B cell (primary cell): Measurements from ENCODE around the gene FTH1. TPM values are rescaled to one million over a fixed set of nuclear protein-coding genes. Genes with fewer than 3 reads are reported as not detected.

Experiments
- ATAC-seq: fragments of 200-7000 bp; cut with Tn5 transposase; one replicate; pipeline ENCODE4 v1.10.0; 2021; ENCODE audit warnings: low read depth, mild to moderate bottlenecking, moderate number of reproducible peaks, moderate library complexity
- CTCF ChIA-PET: fragments of 350-600 bp; sonication (Branson Sonifier 250); formaldehyde crosslinking; loops from one replicate; lab custom pipeline; 2021; ENCODE audit warnings: antibody characterized with exemption, inconsistent platforms; lab: Charles Lee
- POLR2A ChIA-PET: fragments of 350-600 bp; sonication (Branson Sonifier 250); formaldehyde crosslinking; loops from one replicate; lab custom pipeline; 2021; ENCODE audit warnings: antibody characterized with exemption; lab: Charles Lee
- DNase-seq: peaks from one replicate; pipeline ENCODE4 v3.0.0; 2013
- H2AFZ ChIP-seq: 2 replicates; pipeline ENCODE4 v1.6.1; 2012; ENCODE audit warnings: mild to moderate bottlenecking, low read depth, low read length; ENCODE audit not compliant: insufficient read depth, poor library complexity, severe bottlenecking
- H3K27ac ChIP-seq, 2 donors: 1 replicate in 1 of 2; 2 replicates in 1 of 2; pipeline ENCODE4 v1.5.1; 2012 to 2013; ENCODE audit warnings: low read length in 2 of 2, mild to moderate bottlenecking in 2 of 2, moderate library complexity in 1 of 2
- H3K27me3 ChIP-seq, 4 experiments: fragments of 200-600 bp in 1 of 4; sonication (generic) in 1 of 4; replicated peaks in 1 of 4; 1 replicate in 2 of 4; 2 replicates in 2 of 4; pipeline versions ENCODE4 v1.6.1 to v1.7.0; 2013 to 2016; ENCODE audit warnings: low read length in 3 of 4, mild to moderate bottlenecking in 2 of 4, mixed read lengths in 1 of 4, moderate library complexity in 1 of 4; ENCODE audit not compliant: insufficient read depth in 4 of 4, control insufficient read depth in 3 of 4; ENCODE audit errors: control extremely low read depth in 1 of 4
- H3K36me3 ChIP-seq, 2 experiments: replicated peaks in 1 of 2; 1 replicate in 1 of 2; 2 replicates in 1 of 2; pipeline versions ENCODE4 v1.6.1 to v1.7.1; 2013; ENCODE audit warnings: low read length in 1 of 2; ENCODE audit not compliant: insufficient read depth in 2 of 2, control insufficient read depth in 1 of 2; ENCODE audit errors: control extremely low read depth in 1 of 2, extremely low read depth in 1 of 2
- H3K4me1 ChIP-seq, 2 donors: fragments of 200-600 bp in 1 of 2; sonication (generic) in 1 of 2; 1 replicate in 1 of 2; 2 replicates in 1 of 2; pipeline versions ENCODE4 v1.5.1 to v1.6.1; 2013 to 2017; ENCODE audit warnings: low read length in 2 of 2; ENCODE audit not compliant: control insufficient read depth in 2 of 2, insufficient read depth in 2 of 2
- H3K4me2 ChIP-seq: replicated peaks from 2 replicates; pipeline ENCODE3; 2012; ENCODE audit warnings: mild to moderate bottlenecking, low read depth, low read length; ENCODE audit not compliant: poor library complexity, severe bottlenecking
- H3K4me3 ChIP-seq, 5 experiments: fragments of 200-600 bp in 1 of 5; sonication (generic) in 1 of 5; 1 replicate in 3 of 5; 2 replicates in 2 of 5; pipeline versions ENCODE4 v1.5.1 to v1.7.0; 2011 to 2016; ENCODE audit warnings: low read length in 4 of 5, mild to moderate bottlenecking in 4 of 5, low read depth in 2 of 5, control low read depth in 1 of 5, moderate library complexity in 1 of 5; ENCODE audit not compliant: insufficient read depth in 1 of 5; ENCODE audit errors: control extremely low read depth in 1 of 5, extremely low read depth in 1 of 5
- H3K79me2 ChIP-seq: fragments of 200-600 bp; sonication (generic); one replicate; pipeline ENCODE4 v1.6.0; 2016; ENCODE audit warnings: low read length; ENCODE audit not compliant: control insufficient read depth, insufficient read depth
- H3K9ac ChIP-seq: fragments of 200-600 bp; sonication (generic); 2 replicates; pipeline ENCODE4 v1.6.1; 2017; ENCODE audit warnings: mild to moderate bottlenecking, low read length, moderate library complexity
- H3K9me3 ChIP-seq, 3 donors: one replicate each; pipeline versions ENCODE4 v1.6.1 to v1.7.1; 2013; ENCODE audit warnings: low read length in 2 of 3; ENCODE audit not compliant: control insufficient read depth in 2 of 3, insufficient read depth in 1 of 3; ENCODE audit errors: control extremely low read depth in 1 of 3
- H4K20me1 ChIP-seq: 2 replicates; pipeline ENCODE4 v1.6.0; 2012; ENCODE audit warnings: mild to moderate bottlenecking, low read length; ENCODE audit not compliant: insufficient read depth, control insufficient read depth, poor library complexity, severe bottlenecking
- H3K27ac Mint-ChIP-seq: one replicate; pipeline ENCODE4 v1.8.0; 2021; ENCODE audit warnings: mixed read lengths
- H3K27me3 Mint-ChIP-seq: one replicate; pipeline ENCODE4 v1.8.0; 2021; ENCODE audit warnings: mixed read lengths
- H3K4me1 Mint-ChIP-seq: one replicate; pipeline ENCODE4 v1.8.0; 2021; ENCODE audit warnings: mixed read lengths
- H3K4me3 Mint-ChIP-seq: one replicate; pipeline ENCODE4 v1.8.0; 2021; ENCODE audit warnings: mixed read lengths
- H3K9me3 Mint-ChIP-seq: one replicate; pipeline ENCODE4 v1.8.0; 2022; ENCODE audit warnings: mixed read lengths; ENCODE audit not compliant: insufficient read depth
- EZH2 ChIP-seq: IDR thresholded peaks from 2 replicates; pipeline ENCODE4 v1.6.1; 2012; ENCODE audit warnings: borderline replicate concordance, low read depth, mild to moderate bottlenecking, moderate library complexity, low read length; ENCODE audit not compliant: insufficient read depth, poor library complexity, severe bottlenecking
- WGBS: methylation state at CpG from one replicate; pipeline ENCODE4 v1.1.5; 2013; ENCODE audit warnings: missing lambda C conversion rate; ENCODE audit not compliant: insufficient coverage; 5-methylcytosine and 5-hydroxymethylcytosine counted together
- intact Hi-C: fragments of 100-400 bp; cut with micrococcal nuclease; formaldehyde crosslinking; loops from one replicate; pipeline ENCODE4 v1.10.0; 2022
- polyA plus RNA-seq: library from polyadenylated mRNA; depleted of rRNA; stranded (reverse); fragments of >200 nt; gene quantifications from 2 replicates; pipeline ENCODE4 v1.2.3, GENCODE V29; 2012
- total RNA-seq, 2 donors: library from RNA; stranded (reverse); fragments of 120-200 nt in 1 of 2; gene quantifications; 1 replicate in 1 of 2; 2 replicates in 1 of 2; pipeline versions ENCODE4 v1.2.3 to v1.2.4, GENCODE V29; 2013 to 2022
- TF ChIP-seq, protein P1 (sequence below): fragments of 200-600 bp; IDR thresholded peaks from one replicate; pipeline ENCODE4 v1.8.0; 2022; ENCODE audit warnings: antibody characterized with exemption, mild to moderate bottlenecking

Gene FTH1
- total and polyA plus RNA-seq, 2 donors (not counting 1 experiment from before 2014, with no cell fraction given): 1,136 to 1,314 TPM

- Histone ChIP-seq H3K9ac (no peak overlapping the region), H3K4me1 (no peaks in the 10 kb centered on the region), H4K20me1 (no peaks in the 10 kb centered on the region), H3K79me2 (no peaks in the 10 kb centered on the region), H2AFZ (no peak overlapping the region), H3K9me3 (peaks cover 0 to 10% (median 5%) of the 10 kb centered on the region in 3 donors), H3K4me2 (no peak overlapping the region), H3K27me3 (peaks cover 0 to 10% (median 2%) of the 10 kb centered on the region in 4 experiments), H3K36me3 (no peaks in the 10 kb centered on the region), H3K27ac (no peak overlapping the region), H3K4me3 (no peak overlapping the region)
- TF ChIP-seq, protein P1, sequence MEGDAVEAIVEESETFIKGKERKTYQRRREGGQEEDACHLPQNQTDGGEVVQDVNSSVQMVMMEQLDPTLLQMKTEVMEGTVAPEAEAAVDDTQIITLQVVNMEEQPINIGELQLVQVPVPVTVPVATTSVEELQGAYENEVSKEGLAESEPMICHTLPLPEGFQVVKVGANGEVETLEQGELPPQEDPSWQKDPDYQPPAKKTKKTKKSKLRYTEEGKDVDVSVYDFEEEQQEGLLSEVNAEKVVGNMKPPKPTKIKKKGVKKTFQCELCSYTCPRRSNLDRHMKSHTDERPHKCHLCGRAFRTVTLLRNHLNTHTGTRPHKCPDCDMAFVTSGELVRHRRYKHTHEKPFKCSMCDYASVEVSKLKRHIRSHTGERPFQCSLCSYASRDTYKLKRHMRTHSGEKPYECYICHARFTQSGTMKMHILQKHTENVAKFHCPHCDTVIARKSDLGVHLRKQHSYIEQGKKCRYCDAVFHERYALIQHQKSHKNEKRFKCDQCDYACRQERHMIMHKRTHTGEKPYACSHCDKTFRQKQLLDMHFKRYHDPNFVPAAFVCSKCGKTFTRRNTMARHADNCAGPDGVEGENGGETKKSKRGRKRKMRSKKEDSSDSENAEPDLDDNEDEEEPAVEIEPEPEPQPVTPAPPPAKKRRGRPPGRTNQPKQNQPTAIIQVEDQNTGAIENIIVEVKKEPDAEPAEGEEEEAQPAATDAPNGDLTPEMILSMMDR: no peak
- TF ChIP-seq EZH2: no peak
- intact Hi-C loops: no loop called here
- POLR2A ChIA-PET: no interaction called here
- Mint-ChIP-seq H3K4me1 (no peaks in the 10 kb centered on the region), H3K27me3 (peaks cover 27% of the 10 kb centered on the region), H3K27ac (no peak overlapping the region), H3K4me3 (no peak overlapping the region), H3K9me3 (no peaks in the 10 kb centered on the region)
- no peak for ATAC-seq
- no peak for DNase-seq
- CTCF ChIA-PET: interaction anchor here (1.0 to 1.6 kb wide), 8 partner anchors 18 to 154 kb away, joined by 3 to 5 read pairs (median 4); no protein-coding TSS in a partner anchor
Observed at GRCh38 chr11:61928606-61929005, 38.8 kb downstream of the FTH1 start.

DNA sequence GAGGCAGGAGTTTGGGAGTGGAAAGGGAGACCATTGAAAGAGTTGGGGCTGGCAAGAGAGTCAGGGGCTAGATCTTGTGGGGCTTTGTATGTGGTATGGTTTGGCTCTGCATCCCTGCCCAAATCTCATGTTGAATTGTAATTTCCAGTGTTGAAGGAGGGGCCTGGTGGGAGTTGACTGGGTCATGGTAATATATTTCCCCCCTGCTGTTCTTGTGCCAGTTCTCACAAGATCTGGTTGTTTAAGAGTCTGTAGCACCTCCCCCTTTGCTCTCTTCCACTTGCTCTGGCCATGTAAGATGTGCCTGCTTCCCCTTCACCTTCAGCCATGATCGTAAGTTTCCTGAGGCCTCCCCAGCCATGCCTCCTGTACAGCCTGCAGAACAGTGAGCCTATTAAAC lies 39.9 kb downstream of the FTH1 start:
- no peaks in the 10 kb centered on the region for H3K9me3 Mint-ChIP-seq
- Histone ChIP-seq H2AFZ (no peak overlapping the region), H3K79me2 (no peaks in the 10 kb centered on the region), H3K4me1 (no peaks in the 10 kb centered on the region), H3K36me3 (no peaks in the 10 kb centered on the region), H4K20me1 (no peaks in the 10 kb centered on the region), H3K27me3 (peaks cover 0 to 3% (median 0%) of the 10 kb centered on the region in 4 experiments), H3K4me2 (no peak overlapping the region), H3K9ac (no peak overlapping the region), H3K9me3 (peaks cover 0 to 7% (median 0%) of the 10 kb centered on the region in 3 donors), H3K4me3 (no peak overlapping the region), H3K27ac (no peak overlapping the region)
- H3K4me3 Mint-ChIP-seq: no peak overlapping the region
- intact Hi-C loops: no loop called here
- WGBS: no CpG with 5 or more reads among the region's 1 CpG
- H3K27ac Mint-ChIP-seq: no peak overlapping the region
- POLR2A ChIA-PET: no interaction called here
- peaks cover 21% of the 10 kb centered on the region for H3K27me3 Mint-ChIP-seq
- TF ChIP-seq EZH2: no peak
- TF ChIP-seq, protein P1: no peak
- no peak for DNase-seq
- CTCF ChIA-PET: interaction anchor here (1.0 to 1.1 kb wide), 2 partner anchors 20 to 30 kb away, joined by 3 read pairs; no protein-coding TSS in a partner anchor
- ATAC-seq: no peak
- peaks cover 3% of the 10 kb centered on the region for H3K4me1 Mint-ChIP-seq
